Measurements from ENCODE around the gene HLA-F.

DNA sequence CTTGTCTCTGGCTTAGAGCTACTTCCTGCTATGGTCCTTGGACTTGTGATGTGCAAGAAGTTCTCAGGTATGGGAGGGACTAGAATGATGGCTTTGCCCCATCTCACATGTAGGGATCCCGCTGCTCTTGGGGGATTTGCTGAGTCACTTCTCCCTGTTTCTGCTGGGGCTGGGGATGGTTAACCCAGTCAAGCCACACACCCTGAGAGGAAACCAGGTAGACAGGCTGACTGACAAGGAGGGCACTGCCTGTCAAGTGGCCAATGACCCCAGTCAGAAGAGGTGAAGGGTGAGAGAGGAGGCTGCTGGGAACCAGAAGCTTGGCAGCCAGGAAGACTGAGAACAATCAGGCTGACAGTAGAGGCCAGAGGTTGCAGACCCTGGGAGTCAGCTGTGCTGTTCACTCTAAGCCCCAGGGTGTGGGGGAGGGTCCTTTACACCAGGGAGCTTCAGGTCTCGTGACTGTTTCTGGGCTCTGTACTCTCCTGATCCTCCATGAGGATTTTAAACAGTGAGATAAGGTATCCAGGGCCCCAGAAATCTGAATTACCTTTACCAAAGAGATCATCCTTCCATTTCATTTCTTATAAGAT, 34.6 kb downstream of the HLA-F start:
- TF ChIP-seq TAF1 (IDR thresholded peaks at IDR 0.05; ENCODE audit: borderline replicate concordance, insufficient read depth, low read length) (no peak), POLR2AphosphoS5 (IDR thresholded peaks at IDR 0.05; ENCODE audit: low read depth, low read length) (no peak), FOXP2 (optimal IDR thresholded peaks at IDR 0.05; ENCODE audit: borderline replicate concordance, extremely low read depth, extremely low read length, insufficient read depth) (no peak), SIN3A (IDR thresholded peaks at IDR 0.05; ENCODE audit: borderline replicate concordance, insufficient read depth, low read length) (no peak)
- TF ChIP-seq, protein P1, sequence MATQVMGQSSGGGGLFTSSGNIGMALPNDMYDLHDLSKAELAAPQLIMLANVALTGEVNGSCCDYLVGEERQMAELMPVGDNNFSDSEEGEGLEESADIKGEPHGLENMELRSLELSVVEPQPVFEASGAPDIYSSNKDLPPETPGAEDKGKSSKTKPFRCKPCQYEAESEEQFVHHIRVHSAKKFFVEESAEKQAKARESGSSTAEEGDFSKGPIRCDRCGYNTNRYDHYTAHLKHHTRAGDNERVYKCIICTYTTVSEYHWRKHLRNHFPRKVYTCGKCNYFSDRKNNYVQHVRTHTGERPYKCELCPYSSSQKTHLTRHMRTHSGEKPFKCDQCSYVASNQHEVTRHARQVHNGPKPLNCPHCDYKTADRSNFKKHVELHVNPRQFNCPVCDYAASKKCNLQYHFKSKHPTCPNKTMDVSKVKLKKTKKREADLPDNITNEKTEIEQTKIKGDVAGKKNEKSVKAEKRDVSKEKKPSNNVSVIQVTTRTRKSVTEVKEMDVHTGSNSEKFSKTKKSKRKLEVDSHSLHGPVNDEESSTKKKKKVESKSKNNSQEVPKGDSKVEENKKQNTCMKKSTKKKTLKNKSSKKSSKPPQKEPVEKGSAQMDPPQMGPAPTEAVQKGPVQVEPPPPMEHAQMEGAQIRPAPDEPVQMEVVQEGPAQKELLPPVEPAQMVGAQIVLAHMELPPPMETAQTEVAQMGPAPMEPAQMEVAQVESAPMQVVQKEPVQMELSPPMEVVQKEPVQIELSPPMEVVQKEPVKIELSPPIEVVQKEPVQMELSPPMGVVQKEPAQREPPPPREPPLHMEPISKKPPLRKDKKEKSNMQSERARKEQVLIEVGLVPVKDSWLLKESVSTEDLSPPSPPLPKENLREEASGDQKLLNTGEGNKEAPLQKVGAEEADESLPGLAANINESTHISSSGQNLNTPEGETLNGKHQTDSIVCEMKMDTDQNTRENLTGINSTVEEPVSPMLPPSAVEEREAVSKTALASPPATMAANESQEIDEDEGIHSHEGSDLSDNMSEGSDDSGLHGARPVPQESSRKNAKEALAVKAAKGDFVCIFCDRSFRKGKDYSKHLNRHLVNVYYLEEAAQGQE (IDR thresholded peaks at IDR 0.05; ENCODE audit: insufficient read depth in 1 of 2, low read depth in 2 of 2, low read length in 2 of 2): no peak
